H54 (cell line): ENCODE measurements around the gene CHIC2.

Experiments used
- DNase-seq: peaks from one replicate; pipeline ENCODE4 v3.0.0; 2011; ENCODE audit warnings: low spot score, mixed read lengths; ENCODE audit not compliant: insufficient read length
- FAIRE-seq: peaks from 3 replicates; lab custom pipeline; 2011; peaks lifted over from hg19 to GRCh38; lab: Jason Lieb, UNC
- POLR2A ChIP-seq: IDR thresholded peaks from 2 replicates; pipeline ENCODE4 v1.6.1; 2011; ENCODE audit warnings: low read depth, mild to moderate bottlenecking, low read length

The CHIC2 gene

GRCh38 chr4:54017974-54018373, 46.4 kb downstream of the CHIC2 start:
- DNase-seq (no peak), FAIRE-seq (no peak)
- no peak for TF ChIP-seq POLR2A

GRCh38 chr4:54017308-54017707, 47.1 kb downstream of the CHIC2 start:
- no peak for DNase-seq
- no peak for FAIRE-seq
- no peak for TF ChIP-seq POLR2A

DNA sequence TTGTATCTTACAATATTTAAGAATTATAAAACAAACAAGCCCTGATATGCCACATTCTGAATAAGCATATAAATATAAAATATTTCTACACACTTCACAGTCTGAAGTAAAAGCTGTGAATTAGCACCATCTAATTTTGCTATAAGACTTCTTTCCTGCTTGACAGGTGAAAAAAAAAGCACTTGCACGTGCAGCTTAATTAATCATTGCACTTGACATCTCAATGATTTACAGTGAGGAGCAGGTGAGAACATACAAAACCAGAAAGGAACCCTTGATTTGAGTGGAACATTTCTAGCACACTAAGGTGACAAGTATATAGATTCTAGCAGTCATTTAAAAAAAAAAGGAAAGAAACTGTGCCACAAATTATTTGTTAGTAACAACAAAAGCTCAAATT, 47.9 kb downstream of the CHIC2 start:
- no peak for DNase-seq
- no peak for FAIRE-seq
- TF ChIP-seq POLR2A, result no peak

DNA sequence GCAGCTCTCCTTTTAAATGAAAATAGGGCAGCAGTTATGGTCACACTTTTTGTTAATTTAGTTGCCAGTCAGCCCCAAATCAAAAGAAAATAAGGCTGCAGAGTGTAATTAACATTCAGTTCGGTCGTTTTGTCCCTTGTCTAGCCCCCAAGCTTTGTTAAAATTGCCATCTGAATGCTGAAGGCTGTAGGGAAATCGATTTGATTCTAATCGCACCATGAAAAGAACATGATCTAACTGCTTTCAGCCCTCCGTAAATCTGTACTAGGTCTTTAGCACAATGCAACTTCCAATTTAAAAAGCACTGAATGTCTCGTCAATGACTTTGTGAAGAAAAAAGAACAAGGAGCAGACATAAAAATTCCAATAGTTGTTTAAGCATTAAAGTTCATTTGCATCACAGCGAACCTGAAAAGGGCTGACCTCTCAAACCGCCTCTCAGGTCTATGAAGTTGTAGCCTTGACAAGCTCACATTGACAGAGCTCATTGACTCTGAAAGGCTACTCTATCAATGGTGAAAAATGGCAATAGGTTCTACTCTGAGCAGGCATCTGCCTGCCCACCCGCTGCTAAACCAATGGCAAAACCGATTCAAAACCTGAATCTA, 48.9 kb downstream of the CHIC2 start:
- DNase-seq (no peak), FAIRE-seq (no peak)
- TF ChIP-seq POLR2A, result no peak

DNA sequence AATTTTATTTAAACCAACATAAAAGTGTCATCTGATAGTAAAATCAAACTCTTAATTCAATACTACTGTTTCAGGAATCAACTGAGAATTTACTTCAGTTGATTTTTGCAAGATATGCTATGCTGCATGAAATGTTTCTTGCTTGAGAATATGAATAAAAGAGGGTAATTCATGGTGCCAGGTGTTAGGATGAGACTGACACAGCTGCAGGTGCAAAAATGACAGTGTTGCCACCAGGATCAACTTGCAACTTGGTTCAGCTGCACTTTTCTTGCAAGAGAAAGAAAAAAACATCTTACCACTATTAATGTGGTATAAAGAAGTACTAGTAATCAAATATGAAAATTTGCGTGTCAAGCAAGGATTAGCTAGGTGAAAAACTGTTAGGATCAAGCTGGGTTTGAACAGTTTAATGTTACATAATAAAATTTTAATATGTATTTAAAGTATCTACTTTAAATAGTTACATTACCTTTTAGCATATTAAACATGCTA, 49.7 kb downstream of the CHIC2 start:
- no peak for TF ChIP-seq POLR2A
- FAIRE-seq (no peak), DNase-seq (no peak)

DNA sequence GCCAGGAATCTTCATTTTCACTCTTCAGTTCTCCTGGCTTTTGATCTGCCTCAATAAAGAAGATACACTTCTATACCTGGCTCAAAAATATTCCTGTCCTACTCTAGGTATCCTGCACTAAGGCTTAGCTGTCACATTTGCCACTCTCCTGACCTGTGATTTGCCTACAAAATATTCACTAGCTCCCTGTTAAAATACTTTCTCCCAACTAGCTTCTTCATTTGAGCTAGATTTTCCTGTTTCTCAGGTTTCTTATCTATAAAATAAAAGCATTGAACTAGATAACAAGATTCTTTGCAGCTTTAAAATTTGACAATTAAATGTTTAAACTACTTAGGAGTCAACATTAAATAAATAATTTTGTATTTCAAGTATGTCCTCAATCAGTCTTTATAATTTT, 53.2 kb downstream of the CHIC2 start:
- FAIRE-seq (no peak), DNase-seq (no peak)
- no peak for TF ChIP-seq POLR2A

DNA sequence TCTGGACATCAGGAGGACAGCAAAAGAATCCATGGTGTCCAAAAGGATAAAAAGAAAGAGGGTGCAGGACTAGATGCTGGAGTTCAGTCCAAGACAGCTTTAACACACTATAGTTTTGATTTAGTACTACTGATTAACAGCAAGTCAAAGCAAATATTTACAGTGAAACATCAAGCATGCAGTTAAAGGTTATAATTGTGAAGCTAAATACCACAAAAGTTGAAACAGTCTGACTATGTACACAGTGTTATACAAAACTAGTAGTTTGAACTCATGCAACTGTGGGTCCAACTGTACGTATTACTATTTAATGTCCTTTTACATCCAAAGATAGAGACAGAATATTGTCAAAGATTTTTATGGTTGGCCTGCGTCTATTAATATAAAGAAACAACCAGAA, 57.6 kb downstream of the CHIC2 start:
- no peak for TF ChIP-seq POLR2A
- no peak for DNase-seq
- FAIRE-seq, result no peak

DNA sequence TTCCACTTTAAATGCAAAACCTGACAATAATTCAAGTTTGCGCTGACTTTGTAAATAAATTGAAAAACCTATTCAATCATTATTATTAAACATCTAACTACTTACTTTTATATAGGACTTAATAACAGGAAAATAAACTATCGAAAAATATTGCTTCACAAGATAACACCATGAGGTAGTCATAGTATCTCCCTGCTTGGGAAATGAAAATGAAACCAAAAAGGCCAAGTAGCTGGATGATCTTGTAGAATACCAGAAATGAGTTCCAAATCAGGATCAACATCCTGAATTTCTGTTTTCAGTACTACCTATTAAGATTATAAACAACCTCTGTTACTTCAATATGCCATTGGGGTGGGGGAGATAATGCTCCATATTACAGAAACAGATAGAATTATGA, 58.9 kb downstream of the CHIC2 start:
- DNase-seq, result no peak
- FAIRE-seq, result no peak
- TF ChIP-seq POLR2A, result no peak

GRCh38 chr4:54004463-54004862, 59.9 kb downstream of the CHIC2 start:
- TF ChIP-seq POLR2A, result no peak
- DNase-seq (no peak), FAIRE-seq (no peak)

DNA sequence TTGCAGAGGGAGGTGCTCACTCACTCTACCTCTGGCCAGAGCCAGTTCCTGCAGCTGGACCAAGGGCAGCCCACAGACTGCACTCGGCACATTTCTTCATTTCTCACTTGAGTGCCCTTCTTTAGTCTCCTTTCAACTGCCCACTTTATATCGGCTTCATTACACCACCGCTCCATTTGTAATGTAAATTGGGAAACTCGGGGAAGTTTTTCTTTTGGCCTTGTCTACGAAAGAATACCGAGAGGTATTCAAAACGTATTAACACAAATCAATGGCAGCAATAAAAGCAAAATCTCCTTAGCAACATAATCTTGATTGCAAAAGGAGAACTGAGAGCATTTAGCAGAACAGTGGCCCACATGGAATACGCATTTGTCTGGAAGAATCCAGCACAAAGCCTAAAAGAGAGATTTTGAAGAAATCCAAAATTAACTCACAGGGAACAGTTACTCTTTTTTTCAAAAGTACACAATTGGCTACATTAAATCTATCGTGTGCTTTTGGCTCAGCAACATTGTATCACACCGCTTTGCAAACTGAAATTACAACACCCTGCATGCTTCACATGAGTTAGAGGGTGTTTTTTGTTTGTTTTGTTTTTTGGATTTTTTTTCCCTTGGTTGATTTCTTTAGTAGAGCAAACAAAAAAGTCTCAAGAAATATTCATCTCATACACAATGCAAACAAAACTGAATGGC, 62.6 kb downstream of the CHIC2 start:
- FAIRE-seq (no peak), DNase-seq (no peak)
- TF ChIP-seq POLR2A, result no peak

GRCh38 chr4:53997898-53998297, 66.5 kb downstream of the CHIC2 start:
- DNase-seq (no peak), FAIRE-seq (no peak)
- TF ChIP-seq POLR2A, result no peak

DNA sequence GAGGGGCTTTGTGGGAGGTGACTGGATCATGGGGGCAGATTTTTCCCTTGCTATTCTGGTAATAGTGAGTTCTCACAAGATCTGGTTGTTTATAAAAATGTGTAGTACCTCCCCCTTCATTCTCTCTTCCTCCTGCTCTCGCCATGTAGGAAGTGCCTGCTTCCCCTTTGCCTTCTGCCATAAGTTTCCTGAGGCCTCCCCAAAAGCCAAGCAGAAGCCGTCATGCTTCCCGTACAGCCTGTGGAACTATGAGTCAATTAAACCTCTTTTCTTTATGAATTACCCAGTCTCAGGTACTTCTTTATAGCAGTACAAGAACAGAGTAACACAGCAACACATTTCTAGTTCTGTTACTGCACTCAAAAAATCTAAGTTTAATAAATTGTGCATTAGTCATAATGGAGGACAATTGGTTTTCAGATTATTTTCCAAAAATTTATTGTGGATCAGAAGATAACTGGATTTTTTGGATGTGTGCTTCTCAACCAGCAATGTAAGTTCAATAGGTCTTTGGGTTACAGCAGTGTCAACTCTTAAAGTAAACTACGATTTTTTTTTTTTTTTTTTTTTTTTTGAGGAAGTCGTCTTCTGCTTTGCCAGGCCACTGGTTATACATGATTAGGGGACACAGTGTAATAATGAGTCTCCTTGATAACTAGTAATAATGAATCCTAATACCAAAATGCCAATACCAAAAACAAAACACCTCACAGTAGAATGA, 69.9 kb downstream of the CHIC2 start:
- no peak for DNase-seq
- TF ChIP-seq POLR2A, result no peak
- FAIRE-seq, result no peak

GRCh38 chr4:53992785-53993184, 71.6 kb downstream of the CHIC2 start:
- FAIRE-seq, result no peak
- TF ChIP-seq POLR2A, result no peak
- no peak for DNase-seq

DNA sequence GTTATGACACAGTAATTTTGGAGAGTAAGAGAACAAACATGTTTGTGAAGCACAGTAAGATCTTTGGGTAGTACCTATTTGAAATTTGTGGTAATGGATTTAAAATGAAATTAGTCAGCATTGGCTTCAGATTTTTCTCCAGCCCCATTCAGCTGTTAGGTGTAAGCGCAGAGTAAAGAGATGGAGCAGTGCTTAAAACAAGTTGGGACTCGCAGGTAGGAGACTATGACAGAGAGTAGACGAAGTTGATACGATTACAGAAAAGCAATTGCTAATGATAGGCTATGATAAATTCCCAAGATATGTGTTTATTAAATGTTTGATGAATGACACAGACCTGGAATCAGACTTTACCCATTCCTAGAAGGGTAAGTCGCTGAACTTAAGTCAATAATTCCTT, 72.6 kb downstream of the CHIC2 start:
- TF ChIP-seq POLR2A, result no peak
- FAIRE-seq, result no peak
- DNase-seq, result no peak
